Measurements from ENCODE around the gene ZNF839. TPM values are rescaled to one million over a fixed set of nuclear protein-coding genes. Genes with fewer than 3 reads are reported as not detected.
A peak's percentile ranks its signal among the peaks of the same experiment; 100 is the strongest.

The ZNF839 gene
- total and polyA plus RNA-seq, 2 of the 4 experiments (the other 2 are of a cell fraction): 5.7 to 10.7 TPM

- Histone ChIP-seq H4K91ac (ENCODE audit: insufficient read depth, low read depth, low read length) (peak overlapping the region; percentile 2), H3K79me1 (ENCODE audit: low read depth in 1 of 2, low read length in 2 of 2) (peaks cover 14 to 25% of the 10 kb centered on the region in 2 experiments; a peak in 3 of 4 replicates), H3K4me1 (ENCODE audit: control insufficient read depth, insufficient read depth, low read length) (peaks cover 15% of the 10 kb centered on the region), H3K9ac (ENCODE audit: low read depth, low read length) (peak overlapping the region; percentile 52), H3K27ac (ENCODE audit: insufficient read depth, low read length) (peak overlapping the region; percentile 49), H3K4me2 (ENCODE audit: low read depth, low read length) (peak overlapping the region; percentile 92), H2BK20ac (ENCODE audit: low read depth, low read length) (0 out of 2 replicates have a peak overlapping the region, but pooled peaks have one; percentile 33), H2BK120ac (ENCODE audit: low read depth, low read length) (peak overlapping the region; percentile 47), H2AFZ (replicated peaks; ENCODE audit: low read length, poor library complexity) (peak overlapping the region; percentile 94), H3K9me3 (ENCODE audit: control insufficient read depth, insufficient read depth, low read length) (no peaks in the 10 kb centered on the region), H3K4me3 (ENCODE audit: insufficient read depth, low read depth, low read length) (peak overlapping the region; percentile 54), H2BK15ac (ENCODE audit: low read depth, low read length) (no peak overlapping the region; the same call in 2 of the 3 replicates), H3K18ac (ENCODE audit: low read depth, low read length) (peak overlapping the region; percentile 67), H2AK5ac (ENCODE audit: low read depth, low read length) (no peak overlapping the region), H4K20me1 (ENCODE audit: insufficient read depth, low read length) (no peaks in the 10 kb centered on the region), H2AK9ac (replicated peaks; ENCODE audit: low read depth, low read length, poor library complexity) (peak overlapping the region; percentile 65), H2BK5ac (ENCODE audit: low read depth, low read length, poor library complexity, severe bottlenecking) (peak overlapping the region; percentile 66), H3K14ac (replicated peaks; ENCODE audit: low read depth, low read length) (peak overlapping the region; percentile 50), H4K8ac (ENCODE audit: low read depth in 2 of 2, low read length in 2 of 2) (peak overlapping the region; percentile 20 to 73; a peak in 2 of 4 replicates), H3K36me3 (ENCODE audit: control insufficient read depth, insufficient read depth, low read length) (no peaks in the 10 kb centered on the region), H4K5ac (ENCODE audit: low read depth, low read length) (peak overlapping the region; percentile 62), H3K56ac (ENCODE audit: extremely low read depth, insufficient read depth, low read length) (peak overlapping the region; percentile 48), H3K27me3 (ENCODE audit: control insufficient read depth, insufficient read depth, low read length) (no peaks in the 10 kb centered on the region), H3K9me1 (ENCODE audit: insufficient read depth, low read length) (peaks cover 20% of the 10 kb centered on the region), H3K4ac (ENCODE audit: low read depth, low read length) (peak overlapping the region; percentile 61), H3K23ac (ENCODE audit: low read depth, low read length) (peak overlapping the region; percentile 44)
- DNase-seq: peak; percentile 91
- TF ChIP-seq RCOR1 (IDR thresholded peaks at IDR 0.05; ENCODE audit: insufficient replicate concordance, low read length) (peak; percentile 97), MXI1 (IDR thresholded peaks at IDR 0.05; ENCODE audit: borderline replicate concordance, low read depth, low read length) (no peak), CHD1 (IDR thresholded peaks at IDR 0.05; ENCODE audit: low read depth, low read length) (peak; percentile 83; the same call in 1 of the 2 replicates), MAZ (IDR thresholded peaks at IDR 0.05; ENCODE audit: borderline replicate concordance, low read depth, low read length) (peak; percentile 78; the same call in 1 of the 2 replicates), ELK1 (IDR thresholded peaks at IDR 0.05; ENCODE audit: borderline replicate concordance, low read depth, low read length) (no peak), RAD21 (IDR thresholded peaks at IDR 0.05; ENCODE audit: low read length) (no peak), CTCF (conservative IDR thresholded peaks at IDR 0.05; ENCODE audit: low read depth, low read length) (peak; percentile 83), USF2 (IDR thresholded peaks at IDR 0.05; ENCODE audit: low read depth, low read length) (0 out of 2 replicates have a peak, but pooled peaks have one; percentile 4), FOS (IDR thresholded peaks at IDR 0.05; ENCODE audit: low read depth, low read length) (peak; percentile 93)
- WGBS, 2 experiments (ENCODE audit: extremely low coverage in 2 of 2, insufficient read length in 1 of 2): 2% methylated on average over 12 of the region's 54 CpGs; no CpG with 5 or more reads in 1 of the 2 experiments
- intact Hi-C loops (cut with micrococcal nuclease) (no loop called here), dilution Hi-C loops (cut with HindIII; ENCODE audit: low sequenced_read_pairs, unreplicated experiment) (no loop called here), in situ Hi-C loops (cut with MboI; ENCODE audit: low sequenced_read_pairs) (loop anchor here (10.0 to 25.0 kb wide), 4 partner anchors 172 to 555 kb away; partner anchors contain the start of genes DYNC1H1, HSP90AA1 and PPP2R5C)
- ChIA-PET POLR2A (ENCODE audit: unreplicated experiment) (interaction anchor here (0.6 kb wide), 1 partner anchor 178 kb away, joined by 6 read pairs; no protein-coding TSS in a partner anchor), CTCF (interaction anchor here (0.6 to 0.7 kb wide), 4 partner anchors 30 to 626 kb away, joined by 3 read pairs; no protein-coding TSS in a partner anchor)
- peak; percentile 71 for ATAC-seq (ENCODE audit: low read depth)
- BruUV-seq (replicated peaks): no TSS peak
Measured at GRCh38 chr14:102316743-102317563, 2.6 kb upstream of the ZNF839 start.

All from IMR-90 (cell line).